Panc1 (cell line): ENCODE results near the gene EHD4.

ENCODE experiments used
- CTCF ChIP-seq: fragments of 450-650 bp; IDR thresholded peaks from 2 replicates; pipeline ENCODE4 v1.5.1; 2017; ENCODE audit warnings: mild to moderate bottlenecking
- POLR2AphosphoS5 ChIP-seq: IDR thresholded peaks from 2 replicates; pipeline ENCODE4 v1.6.1; 2012; ENCODE audit warnings: mild to moderate bottlenecking, low read depth, low read length, moderate library complexity
- REST ChIP-seq, 2 experiments: IDR thresholded peaks; 2 replicates each; pipeline ENCODE4 v1.6.1; 2011 to 2012; ENCODE audit warnings: low read depth in 2 of 2, control low read depth in 1 of 2, low read length in 1 of 2, mild to moderate bottlenecking in 1 of 2, moderate library complexity in 1 of 2; ENCODE audit not compliant: insufficient read depth in 1 of 2
- SIN3A ChIP-seq: IDR thresholded peaks from 2 replicates; pipeline ENCODE4 v1.6.1; 2012; ENCODE audit warnings: low read depth, mild to moderate bottlenecking, low read length, moderate library complexity, borderline replicate concordance; ENCODE audit not compliant: insufficient read depth
- TCF7L2 ChIP-seq: IDR thresholded peaks from 2 replicates; pipeline ENCODE4 v1.6.1; 2011; ENCODE audit warnings: mild to moderate bottlenecking, low read depth, low read length, inconsistent platforms

GRCh38 chr15:41894791-41895463 is 77.4 kb downstream of the EHD4 start:
- TF ChIP-seq REST (IDR thresholded peaks at IDR 0.05; ENCODE audit: insufficient read depth in 1 of 2, low read depth in 2 of 2, low read length in 1 of 2) = no peak
- no peak for TF ChIP-seq CTCF
- peak; percentile 58 for TF ChIP-seq POLR2AphosphoS5
- TF ChIP-seq SIN3A = no peak
- no peak for TF ChIP-seq TCF7L2
